SK-N-SH (cell line): ENCODE results near the gene ARF5.

Source experiments
- CHD2 ChIP-seq: fragments of 150-350 bp; IDR thresholded peaks from 2 replicates; pipeline ENCODE4 v1.6.1; 2018; ENCODE audit warnings: low read length; ENCODE audit not compliant: partially characterized antibody
- CTCF ChIP-seq: fragments of 200-600 bp; sonication (generic); IDR thresholded peaks from 2 replicates; pipeline ENCODE4 v1.6.1; 2017; ENCODE audit warnings: antibody characterized with exemption, mild to moderate bottlenecking, moderate library complexity
- ELF1 ChIP-seq: IDR thresholded peaks from 2 replicates; pipeline ENCODE4 v1.4.0; 2012
- FOSL2 ChIP-seq: IDR thresholded peaks from 2 replicates; pipeline ENCODE4 v1.4.0; 2012; ENCODE audit warnings: low read depth, mild to moderate bottlenecking, moderate library complexity, borderline replicate concordance
- FOXM1 ChIP-seq: IDR thresholded peaks from 2 replicates; pipeline ENCODE4 v1.4.0; 2012; ENCODE audit warnings: low read depth, mild to moderate bottlenecking
- MAX ChIP-seq: IDR thresholded peaks from 2 replicates; pipeline ENCODE4 v1.4.0; 2012; ENCODE audit warnings: low read depth
- NRF1 ChIP-seq: IDR thresholded peaks from 2 replicates; pipeline ENCODE4 v1.6.1; 2012; ENCODE audit warnings: low read depth, mild to moderate bottlenecking, low read length
- POLR2AphosphoS5 ChIP-seq: IDR thresholded peaks from 2 replicates; pipeline ENCODE4 v1.6.1; 2012; ENCODE audit warnings: low read depth, low read length
- SIN3A ChIP-seq: IDR thresholded peaks from 2 replicates; pipeline ENCODE4 v1.6.1; 2012; ENCODE audit warnings: low read depth, mild to moderate bottlenecking, low read length, moderate library complexity, borderline replicate concordance
- SMC3 ChIP-seq: IDR thresholded peaks from 2 replicates; pipeline ENCODE4 v1.6.1; 2012; ENCODE audit warnings: low read depth, low read length, improper control_type of control experiment
- TF ChIP-seq, protein P1 (sequence below): fragments of 150-350 bp; IDR thresholded peaks from 2 replicates; pipeline ENCODE4 v1.6.1; 2017; ENCODE audit warnings: antibody characterized with exemption, low read length, low read depth, borderline replicate concordance
- TF ChIP-seq, protein P2 (sequence below): IDR thresholded peaks from 2 replicates; pipeline ENCODE4; 2012

GRCh38 chr7:127550247-127550646 is 38.0 kb upstream of the ARF5 start:
- TF ChIP-seq POLR2AphosphoS5 (no peak), FOXM1 (no peak), CTCF (peak; percentile 44), MAX (no peak), FOSL2 (no peak), SIN3A (no peak), ELF1 (no peak), SMC3 (no peak), CHD2 (no peak), NRF1 (no peak)
- TF ChIP-seq, protein P1, sequence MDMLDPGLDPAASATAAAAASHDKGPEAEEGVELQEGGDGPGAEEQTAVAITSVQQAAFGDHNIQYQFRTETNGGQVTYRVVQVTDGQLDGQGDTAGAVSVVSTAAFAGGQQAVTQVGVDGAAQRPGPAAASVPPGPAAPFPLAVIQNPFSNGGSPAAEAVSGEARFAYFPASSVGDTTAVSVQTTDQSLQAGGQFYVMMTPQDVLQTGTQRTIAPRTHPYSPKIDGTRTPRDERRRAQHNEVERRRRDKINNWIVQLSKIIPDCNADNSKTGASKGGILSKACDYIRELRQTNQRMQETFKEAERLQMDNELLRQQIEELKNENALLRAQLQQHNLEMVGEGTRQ: no peak
- TF ChIP-seq, protein P2, sequence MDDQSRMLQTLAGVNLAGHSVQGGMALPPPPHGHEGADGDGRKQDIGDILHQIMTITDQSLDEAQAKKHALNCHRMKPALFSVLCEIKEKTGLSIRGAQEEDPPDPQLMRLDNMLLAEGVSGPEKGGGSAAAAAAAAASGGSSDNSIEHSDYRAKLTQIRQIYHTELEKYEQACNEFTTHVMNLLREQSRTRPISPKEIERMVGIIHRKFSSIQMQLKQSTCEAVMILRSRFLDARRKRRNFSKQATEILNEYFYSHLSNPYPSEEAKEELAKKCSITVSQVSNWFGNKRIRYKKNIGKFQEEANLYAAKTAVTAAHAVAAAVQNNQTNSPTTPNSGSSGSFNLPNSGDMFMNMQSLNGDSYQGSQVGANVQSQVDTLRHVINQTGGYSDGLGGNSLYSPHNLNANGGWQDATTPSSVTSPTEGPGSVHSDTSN: no peak
